ENCODE data around the gene RABAC1. TPM values are rescaled to one million over a fixed set of nuclear protein-coding genes. Genes with fewer than 3 reads are reported as not detected.
"Not testable (repeated sequence)": the region's sequence is repeated elsewhere in the genome, so short reads cannot be mapped to it uniquely, and the experiment has no call there.

Gene RABAC1
- total RNA-seq, 1 donor from 2014 or later = 146 TPM

- no peak for TF ChIP-seq CTCF (IDR thresholded peaks at IDR 0.05; ENCODE audit: unreplicated experiment)
- Mint-ChIP-seq H3K36me3 (ENCODE audit: low read depth, unreplicated experiment) (peaks cover 13% of the 10 kb centered on the region), H3K4me1 (ENCODE audit: unreplicated experiment) (peaks cover 17% of the 10 kb centered on the region), H3K27ac (ENCODE audit: unreplicated experiment) (peak within 1 kb of the TSS; percentile 79), H3K27me3 (ENCODE audit: unreplicated experiment) (peaks cover 18% of the 10 kb centered on the region), H3K4me3 (ENCODE audit: unreplicated experiment) (peak within 1 kb of the TSS; percentile 85), H3K9me3 (ENCODE audit: unreplicated experiment) (no peaks in the 10 kb centered on the region)
- DNase-seq (ENCODE audit: low spot score) = peak; percentile 47
Measured at GRCh38 chr19:41993612-41994483, 34.7 kb upstream of the RABAC1 start, which contains the start of gene ATP1A3. Gene ATP1A3 (minus strand): TSS chr19:41994230. CDS start chr19:41994076, 154 bp downstream.

- H3K27ac Mint-ChIP-seq (ENCODE audit: unreplicated experiment); H3K4me3 Mint-ChIP-seq (ENCODE audit: unreplicated experiment); H3K9me3 Mint-ChIP-seq (ENCODE audit: unreplicated experiment); DNase-seq (ENCODE audit: low spot score): not testable (repeated sequence)
- Mint-ChIP-seq H3K27me3 (ENCODE audit: unreplicated experiment) (peaks cover 18% of the 10 kb centered on the region), H3K4me1 (ENCODE audit: unreplicated experiment) (peaks cover 14% of the 10 kb centered on the region), H3K36me3 (ENCODE audit: low read depth, unreplicated experiment) (peaks cover 13% of the 10 kb centered on the region)
Measured at GRCh38 chr19:41991925-41992569, 32.9 kb upstream of the RABAC1 start.

GRCh38 chr19:41991025-41991424 is 31.9 kb upstream of the RABAC1 start:
- Mint-ChIP-seq H3K9me3 (ENCODE audit: unreplicated experiment) (no peaks in the 10 kb centered on the region), H3K27ac (ENCODE audit: unreplicated experiment) (no peak overlapping the region), H3K36me3 (ENCODE audit: low read depth, unreplicated experiment) (peaks cover 7% of the 10 kb centered on the region), H3K4me1 (ENCODE audit: unreplicated experiment) (peaks cover 10% of the 10 kb centered on the region), H3K4me3 (ENCODE audit: unreplicated experiment) (no peak overlapping the region), H3K27me3 (ENCODE audit: unreplicated experiment) (peaks cover 12% of the 10 kb centered on the region)
- TF ChIP-seq CTCF (IDR thresholded peaks at IDR 0.05; ENCODE audit: unreplicated experiment) = no peak
- no peak for DNase-seq (ENCODE audit: low spot score)

GRCh38 chr19:41990615-41991014 is 31.5 kb upstream of the RABAC1 start:
- H3K9me3 Mint-ChIP-seq (ENCODE audit: unreplicated experiment) = no peaks in the 10 kb centered on the region
- no peak for TF ChIP-seq CTCF (IDR thresholded peaks at IDR 0.05; ENCODE audit: unreplicated experiment)
- no peak overlapping the region for H3K27ac Mint-ChIP-seq (ENCODE audit: unreplicated experiment)
- peaks cover 7% of the 10 kb centered on the region for H3K36me3 Mint-ChIP-seq (ENCODE audit: low read depth, unreplicated experiment)
- no peak overlapping the region for H3K4me3 Mint-ChIP-seq (ENCODE audit: unreplicated experiment)
- DNase-seq (ENCODE audit: low spot score) = no peak
- H3K4me1 Mint-ChIP-seq (ENCODE audit: unreplicated experiment) = peaks cover 10% of the 10 kb centered on the region
- H3K27me3 Mint-ChIP-seq (ENCODE audit: unreplicated experiment) = peaks cover 10% of the 10 kb centered on the region

- no peak for DNase-seq (ENCODE audit: low spot score)
- peaks cover 6% of the 10 kb centered on the region for H3K4me1 Mint-ChIP-seq (ENCODE audit: unreplicated experiment)
- peaks cover 3% of the 10 kb centered on the region for H3K36me3 Mint-ChIP-seq (ENCODE audit: low read depth, unreplicated experiment)
- no peak for TF ChIP-seq CTCF (IDR thresholded peaks at IDR 0.05; ENCODE audit: unreplicated experiment)
- H3K9me3 Mint-ChIP-seq (ENCODE audit: unreplicated experiment) = no peaks in the 10 kb centered on the region
- peaks cover 6% of the 10 kb centered on the region for H3K27me3 Mint-ChIP-seq (ENCODE audit: unreplicated experiment)
- no peak overlapping the region for H3K4me3 Mint-ChIP-seq (ENCODE audit: unreplicated experiment)
- H3K27ac Mint-ChIP-seq (ENCODE audit: unreplicated experiment) = no peak overlapping the region
Measured at GRCh38 chr19:41990028-41990427, 30.9 kb upstream of the RABAC1 start.

Measured in endothelial cell (in vitro differentiated cells).